GF-D8 (cell line): Measurements from ENCODE around the gene OR1L8.
"Not testable (repeated sequence)": the region's sequence is repeated elsewhere in the genome, so short reads cannot be mapped to it uniquely, and the experiment has no call there.

ENCODE experiments used
- DNase-seq: peaks from one replicate; lab custom pipeline; 2025; lab: John Stamatoyannopoulos, UW

OR1L8 gene, protein sequence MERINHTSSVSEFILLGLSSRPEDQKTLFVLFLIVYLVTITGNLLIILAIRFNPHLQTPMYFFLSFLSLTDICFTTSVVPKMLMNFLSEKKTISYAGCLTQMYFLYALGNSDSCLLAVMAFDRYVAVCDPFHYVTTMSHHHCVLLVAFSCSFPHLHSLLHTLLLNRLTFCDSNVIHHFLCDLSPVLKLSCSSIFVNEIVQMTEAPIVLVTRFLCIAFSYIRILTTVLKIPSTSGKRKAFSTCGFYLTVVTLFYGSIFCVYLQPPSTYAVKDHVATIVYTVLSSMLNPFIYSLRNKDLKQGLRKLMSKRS

GRCh38 chr9:122583284-122583683 is at the start of gene OR1L8:
TSS of gene OR1L8 (minus strand) at chr9:122583384. CDS start at chr9:122568477, 14,907 bp downstream.
- DNase-seq, result not testable (repeated sequence)

DNA sequence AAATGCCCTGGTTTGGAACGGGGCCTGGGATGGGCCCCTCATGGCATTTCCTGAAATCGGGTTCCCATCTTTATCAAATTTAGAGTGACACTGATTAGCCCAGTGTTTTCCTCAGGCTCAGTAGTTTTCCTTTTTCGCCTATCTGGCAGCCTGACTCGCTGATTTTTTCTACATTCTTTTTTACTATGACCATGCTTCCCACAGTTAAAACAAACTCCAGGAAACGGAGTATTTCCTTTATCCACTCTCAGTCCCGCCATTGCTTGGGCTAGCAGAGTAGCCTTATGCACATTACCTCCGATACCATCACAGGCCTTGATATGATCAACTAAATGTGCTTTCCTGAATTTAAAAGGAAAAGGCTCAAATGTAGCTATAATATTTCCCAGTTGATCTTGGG is 36.8 kb upstream of the OR1L8 start:
- DNase-seq, result no peak

DNA sequence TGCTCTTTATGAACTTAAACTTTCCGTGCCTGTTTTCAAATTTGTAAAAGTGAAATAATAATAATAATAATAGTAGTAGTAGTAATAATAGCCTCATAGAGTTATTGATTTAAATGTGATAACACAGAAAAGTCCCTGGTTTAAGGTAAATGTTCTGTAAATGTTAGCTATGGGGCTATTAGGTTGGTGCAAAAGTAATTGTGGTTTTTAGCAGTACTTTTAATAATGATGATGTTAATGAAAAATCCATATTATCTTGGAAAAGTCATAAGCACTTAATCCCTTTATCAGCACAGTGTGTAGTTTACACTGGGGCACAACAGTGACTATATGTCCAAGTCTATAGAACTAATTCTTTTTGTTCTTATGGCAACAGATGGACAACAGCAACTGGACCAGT is 31.2 kb upstream of the OR1L8 start, which contains the start of gene OR1Q1:
TSS of gene OR1Q1 (plus strand) at position 377 of the 400 bp plus-strand sequence. CDS start at position 377, 0 bp downstream.
- no peak for DNase-seq

GRCh38 chr9:122609804-122610203 is 26.6 kb upstream of the OR1L8 start:
- DNase-seq, result no peak

- no peak for DNase-seq
These were observed 23.4 kb upstream of the OR1L8 start for GRCh38 chr9:122606587-122606986.

DNA sequence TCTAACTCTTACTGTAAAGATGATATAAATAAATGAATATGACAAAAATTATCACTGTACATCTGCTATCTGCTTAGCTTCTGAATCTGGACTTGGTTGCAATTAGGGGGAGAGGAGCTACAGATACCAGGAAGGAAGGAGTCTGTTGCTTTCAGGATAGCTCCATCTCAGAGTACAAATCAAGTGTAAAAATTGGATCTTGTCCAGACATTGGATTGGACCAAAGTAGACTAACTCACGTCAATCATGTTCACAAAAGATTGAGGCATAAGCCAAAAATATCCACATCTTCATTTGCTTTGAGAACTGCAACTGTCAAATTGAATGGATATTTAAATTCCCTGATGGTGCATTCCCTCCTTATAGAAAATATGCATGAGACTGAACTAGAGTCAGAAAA is 22.5 kb upstream of the OR1L8 start:
- no peak for DNase-seq

DNA sequence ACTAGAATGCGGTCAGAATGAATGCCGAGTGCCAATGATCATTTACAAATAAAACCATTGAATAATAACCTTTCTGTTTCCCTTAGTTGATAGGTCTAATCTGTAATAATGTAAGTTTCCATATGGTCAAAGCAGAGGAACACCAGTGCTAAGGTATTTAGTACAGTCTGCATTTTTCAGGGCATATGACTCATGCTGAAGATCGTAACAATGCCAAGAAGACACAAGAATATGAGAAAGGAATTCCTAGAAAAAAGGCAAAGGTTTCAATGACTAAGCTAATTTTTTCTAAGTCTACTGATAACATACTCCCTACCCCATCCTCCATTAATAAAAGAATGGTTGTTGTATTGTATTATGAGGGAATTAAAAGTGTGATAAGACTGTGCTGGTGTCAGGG is 2.8 kb downstream of the OR1L8 start:
- DNase-seq, result no peak

DNA sequence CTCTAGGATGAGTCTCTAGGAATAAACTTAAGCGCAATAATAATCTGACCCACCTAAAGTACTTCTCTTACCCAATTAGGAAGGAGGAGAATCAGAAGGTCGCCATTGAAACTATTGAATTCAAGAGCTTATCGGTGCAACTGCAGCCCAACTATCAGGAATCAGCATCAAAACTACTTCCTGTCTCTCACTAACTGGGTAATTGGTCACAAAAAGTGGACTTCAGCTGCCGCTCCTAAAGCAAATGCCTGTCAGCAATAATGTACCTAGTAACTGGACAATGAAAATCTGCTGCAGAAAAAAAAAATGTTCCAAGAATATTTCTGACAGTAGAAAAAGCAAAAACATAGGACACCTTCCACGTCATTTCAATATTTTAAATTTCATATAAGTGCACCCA is 3.3 kb downstream of the OR1L8 start:
- DNase-seq, result no peak

DNA sequence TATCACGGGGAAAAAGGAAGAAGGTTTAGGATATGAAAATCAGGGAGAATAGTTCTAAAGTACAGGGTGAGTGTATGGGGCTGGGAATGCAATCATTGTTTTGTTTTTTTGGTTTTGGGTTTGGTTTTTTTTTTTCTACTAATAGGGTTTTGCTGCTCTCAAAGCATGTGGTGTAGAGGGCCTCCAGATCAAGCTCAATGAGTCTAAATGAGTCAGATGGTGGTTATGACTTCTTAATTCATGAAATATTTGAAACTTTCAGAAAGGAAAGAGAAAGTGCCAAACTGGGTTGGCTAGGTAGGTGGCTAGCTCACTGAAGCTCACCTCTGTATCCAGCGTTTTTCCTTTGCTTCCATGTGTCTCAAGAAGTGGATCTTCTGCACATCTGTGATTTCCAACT is 10.7 kb downstream of the OR1L8 start:
- DNase-seq, result no peak

- no peak for DNase-seq
These were observed 15.3 kb downstream of the OR1L8 start for GRCh38 chr9:122567901-122568300.

GRCh38 chr9:122562134-122562760 is 20.9 kb downstream of the OR1L8 start:
- no peak for DNase-seq

GRCh38 chr9:122561446-122561845 is 21.7 kb downstream of the OR1L8 start:
- no peak for DNase-seq

DNA sequence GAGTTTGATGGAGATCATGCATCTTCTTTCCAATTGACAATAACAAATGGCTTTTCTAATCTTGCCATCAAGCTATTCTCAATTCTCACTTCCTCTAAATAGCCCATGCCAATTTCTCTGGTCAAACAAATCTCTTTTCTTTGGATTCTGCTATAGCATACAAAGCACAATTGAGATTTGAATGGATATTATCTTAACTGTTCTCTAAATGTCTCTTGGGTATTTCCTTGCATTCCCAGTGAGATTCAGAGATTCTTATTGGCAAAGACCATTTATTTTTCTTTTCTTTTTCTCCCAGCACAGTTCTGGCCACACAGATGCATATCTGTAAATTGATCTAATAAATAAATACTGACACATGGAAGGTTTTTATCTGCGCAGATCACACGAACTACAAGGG is 30.4 kb downstream of the OR1L8 start, which contains the start of gene OR1N2:
TSS of gene OR1N2 (plus strand) at position 301 of the 400 bp plus-strand sequence. CDS start 100 bp downstream, outside the sequence.
- DNase-seq, result no peak

- no peak for DNase-seq
These were observed 31.8 kb downstream of the OR1L8 start for GRCh38 chr9:122551371-122551770.

DNA sequence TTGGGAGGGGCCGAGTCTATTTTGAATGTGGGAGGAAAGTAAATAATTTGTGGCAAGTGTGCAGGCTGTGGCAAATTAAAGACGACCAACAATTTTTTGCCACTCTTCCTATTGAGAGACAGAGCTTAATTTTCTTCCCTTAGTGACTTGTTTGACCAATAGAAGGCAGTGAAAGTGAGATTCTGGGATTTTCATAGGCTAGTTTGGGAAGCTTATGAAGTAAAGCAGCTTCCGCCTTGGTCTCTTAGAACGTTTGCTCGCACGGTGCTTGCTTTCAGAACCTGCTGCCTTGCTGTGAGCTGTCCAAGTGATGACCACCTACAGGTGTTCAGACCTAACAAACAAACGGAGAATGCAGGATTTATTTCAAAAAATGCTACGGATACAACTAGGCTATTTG is 37.0 kb downstream of the OR1L8 start:
- no peak for DNase-seq

DNA sequence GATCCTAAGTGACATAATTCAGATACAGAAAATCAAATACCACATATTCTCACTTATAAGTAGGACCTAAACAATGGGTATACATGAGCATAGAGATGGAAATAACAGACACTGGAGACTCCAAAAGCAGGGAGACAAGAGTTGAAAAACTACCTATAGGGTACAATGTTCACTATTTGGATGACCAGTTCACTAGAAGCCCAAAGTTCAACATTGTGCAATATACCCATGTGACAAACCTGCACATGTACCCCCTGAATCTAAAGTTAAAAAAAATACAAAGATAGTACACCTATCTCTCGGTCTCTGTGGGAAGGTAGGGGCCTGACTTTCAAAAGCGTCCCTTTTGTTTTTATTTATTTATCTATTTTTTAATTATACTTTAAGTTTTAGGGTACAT is 44.4 kb downstream of the OR1L8 start:
- no peak for DNase-seq

- not testable (repeated sequence) for DNase-seq
These were observed 46.1 kb downstream of the OR1L8 start for GRCh38 chr9:122537066-122537465.

DNA sequence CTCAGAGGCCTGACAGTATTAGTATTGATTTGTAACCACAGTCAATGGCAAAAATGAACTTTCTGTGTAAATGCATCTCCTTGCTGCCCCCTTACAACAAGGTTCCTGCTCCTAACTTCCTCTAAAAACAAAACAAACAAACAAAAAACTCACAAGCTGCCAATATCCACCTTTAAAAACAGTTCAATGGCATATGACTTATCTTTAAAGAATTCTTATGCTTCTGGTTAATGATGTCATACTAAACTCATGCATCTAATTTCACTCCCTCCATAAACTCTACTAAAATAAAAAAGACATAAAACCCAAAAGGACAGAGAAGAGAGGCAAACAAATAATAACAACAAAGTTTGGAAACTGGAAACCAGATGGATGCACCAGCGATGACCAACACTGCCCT is 47.0 kb downstream of the OR1L8 start:
- no peak for DNase-seq

- not testable (repeated sequence) for DNase-seq
These were observed 52.0 kb downstream of the OR1L8 start for GRCh38 chr9:122531157-122531556.

DNA sequence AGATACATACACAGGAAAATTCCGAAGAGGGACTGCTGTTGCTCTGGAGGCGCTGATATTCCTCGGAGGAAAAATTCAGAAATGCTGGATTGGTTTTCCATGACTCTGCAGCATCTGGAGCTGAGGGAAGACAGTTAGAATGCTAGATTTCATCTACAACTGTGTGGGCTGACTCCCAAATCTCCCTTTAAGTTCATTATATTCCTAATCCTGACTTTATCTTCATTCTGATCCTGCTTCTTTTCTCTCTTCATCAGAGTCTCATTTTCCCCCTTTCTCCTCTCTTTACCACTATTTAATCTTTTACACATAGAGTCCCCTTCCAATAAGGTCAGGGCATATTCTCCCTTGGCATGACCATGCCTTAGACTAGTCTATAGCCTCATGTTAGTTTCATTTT is 56.0 kb downstream of the OR1L8 start, which contains the start of gene OR1N1:
TSS of gene OR1N1 (minus strand) at position 101 of the 400 bp plus-strand sequence. CDS start at position 101, 0 bp downstream.
- DNase-seq, result no peak

- DNase-seq, result no peak
These were observed 56.6 kb downstream of the OR1L8 start for GRCh38 chr9:122526602-122527001.

DNA sequence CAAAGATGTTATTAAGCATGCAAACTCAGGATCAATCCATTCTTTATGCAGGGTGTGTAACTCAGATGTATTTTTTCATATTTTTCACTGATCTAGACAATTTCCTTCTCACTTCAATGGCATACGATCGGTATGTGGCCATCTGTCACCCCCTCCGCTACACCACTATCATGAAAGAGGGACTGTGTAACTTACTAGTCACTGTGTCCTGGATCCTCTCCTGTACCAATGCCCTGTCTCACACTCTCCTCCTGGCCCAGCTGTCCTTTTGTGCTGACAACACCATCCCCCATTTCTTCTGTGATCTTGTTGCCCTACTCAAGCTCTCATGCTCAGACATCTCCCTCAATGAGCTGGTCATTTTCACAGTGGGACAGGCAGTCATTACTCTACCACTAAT is 63.8 kb downstream of the OR1L8 start:
- DNase-seq, result no peak

GRCh38 chr9:122518841-122519240 is 64.3 kb downstream of the OR1L8 start, which contains the start of gene OR1J4:
TSS of gene OR1J4 (plus strand) at chr9:122519141. CDS start at chr9:122519141, 0 bp downstream.
- DNase-seq, result no peak
